Upper lobe of left lung (tissue), 6 donors: ENCODE data around the gene ZFHX3. TPM values are rescaled to one million over a fixed set of nuclear protein-coding genes. Genes with fewer than 3 reads are reported as not detected.

Experiments used
- ATAC-seq, 2 donors: fragments of 200-7000 bp; cut with Tn5 transposase; one replicate each; pipeline ENCODE4 v1.9.1; 2022; ENCODE audit warnings: mild to moderate bottlenecking in 2 of 2, moderate library complexity in 2 of 2; ENCODE audit not compliant: low FRiP score in 2 of 2
- DNase-seq, 2 donors: peaks; one replicate each; pipeline ENCODE4 v3.0.0-alpha.2; 2019 to 2020
- H3K27ac ChIP-seq, 4 donors: fragments of 200-600 bp; sonication (generic); one replicate each; pipeline ENCODE4 v1.5.1; 2016 to 2019
- H3K27me3 ChIP-seq, 4 donors: fragments of 200-600 bp; sonication (generic); one replicate each; pipeline ENCODE4 v1.5.1; 2017 to 2019
- H3K36me3 ChIP-seq, 4 donors: fragments of 200-600 bp; sonication (generic); one replicate each; pipeline ENCODE4 v1.5.1; 2016 to 2019
- H3K4me1 ChIP-seq, 4 donors: fragments of 200-600 bp; sonication (generic); one replicate each; pipeline ENCODE4 v1.5.1; 2018 to 2019
- H3K4me3 ChIP-seq, 4 donors: fragments of 200-600 bp; sonication (generic); one replicate each; pipeline ENCODE4 v1.5.1; 2017 to 2019; ENCODE audit warnings: mild to moderate bottlenecking in 2 of 4, moderate library complexity in 1 of 4
- H3K9me3 ChIP-seq, 4 donors: fragments of 200-600 bp; sonication (generic); one replicate each; pipeline ENCODE4 v1.5.1; 2018 to 2019
- CTCF ChIP-seq, 6 experiments: fragments of 450-650 bp in 4 of 6; fragments of 200-600 bp in 2 of 6; sonication (generic) in 2 of 6; IDR thresholded peaks; one replicate each; pipeline ENCODE4 v1.5.1; 2016 to 2019; ENCODE audit warnings: antibody characterized with exemption in 6 of 6
- EP300 ChIP-seq, 4 donors: sonication (generic); formaldehyde crosslinking; IDR thresholded peaks; one replicate each; pipeline ENCODE4 v1.5.1; 2017; ENCODE audit warnings: antibody characterized with exemption in 4 of 4, control low read depth in 2 of 4
- POLR2A ChIP-seq, 4 donors: fragments of 450-650 bp; IDR thresholded peaks; one replicate each; pipeline ENCODE4 v1.5.1; 2016 to 2017; ENCODE audit warnings: antibody characterized with exemption in 4 of 4, mild to moderate bottlenecking in 2 of 4
- POLR2AphosphoS5 ChIP-seq, 2 donors: sonication (generic); formaldehyde crosslinking; IDR thresholded peaks; one replicate each; pipeline ENCODE4 v1.5.1; 2017; ENCODE audit warnings: antibody characterized with exemption in 2 of 2
- WGBS, 2 donors: methylation state at CpG; one replicate each; pipeline ENCODE4 v1.1.5; 2017 to 2018; 5-methylcytosine and 5-hydroxymethylcytosine counted together
- total RNA-seq, 6 donors: library from RNA; depleted of rRNA in 4 of 6; stranded (reverse); fragments of >200 nt in 4 of 6; gene quantifications; one replicate each; pipeline versions ENCODE4 v1.1.0 to v1.2.1, GENCODE V29; 2016 to 2021
- donor health status: DM: no; HTN: no; CAD: no; lungs with moderate emphysema.
- donor health status: DM: no; HTN: yes; CAD: no; lungs with severe emphysema.

ZFHX3 gene
- total RNA-seq, 6 donors from 2014 or later = 22.4 to 40.3 (median 27.0) TPM

GRCh38 chr16:72959301-72959996, 88.5 kb downstream of the ZFHX3 start:
- TF ChIP-seq POLR2AphosphoS5 (IDR thresholded peaks at IDR 0.05) (no peak), POLR2A (IDR thresholded peaks at IDR 0.05) (no peak), CTCF (IDR thresholded peaks at IDR 0.05) (no peak), EP300 (IDR thresholded peaks at IDR 0.05) (no peak)
- Histone ChIP-seq H3K27me3 (no peaks in the 10 kb centered on the region), H3K27ac (no peak overlapping the region), H3K9me3 (no peaks in the 10 kb centered on the region), H3K36me3 (peaks cover 0 to 32% (median 16%) of the 10 kb centered on the region in 4 donors), H3K4me1 (no peaks in the 10 kb centered on the region), H3K4me3 (no peak overlapping the region)
- DNase-seq (peak in 1 of 2 donors; percentile 79), ATAC-seq (peak in 1 of 2 donors; percentile 6)
- 95 to 97% methylated on average over 35 to 36 of the region's 46 CpGs for whole genome bisulfite sequencing, 2 donors

- H3K4me3 ChIP-seq = no peak overlapping the region
- no peaks in the 10 kb centered on the region for H3K4me1 ChIP-seq
- ATAC-seq (no peak), DNase-seq (no peak)
- no peaks in the 10 kb centered on the region for H3K27me3 ChIP-seq
- no peak for TF ChIP-seq EP300 (IDR thresholded peaks at IDR 0.05)
- no peak for TF ChIP-seq CTCF (IDR thresholded peaks at IDR 0.05)
- TF ChIP-seq POLR2A (IDR thresholded peaks at IDR 0.05) = no peak
- no peak for TF ChIP-seq POLR2AphosphoS5 (IDR thresholded peaks at IDR 0.05)
- H3K27ac ChIP-seq = no peak overlapping the region
- WGBS, 2 donors = 94 to 96% methylated on average over 18 of the region's 18 CpGs
- peaks cover 0 to 32% (median 16%) of the 10 kb centered on the region in 4 donors for H3K36me3 ChIP-seq
- no peaks in the 10 kb centered on the region for H3K9me3 ChIP-seq
Observed at GRCh38 chr16:72958522-72959076, 89.3 kb downstream of the ZFHX3 start.

DNA sequence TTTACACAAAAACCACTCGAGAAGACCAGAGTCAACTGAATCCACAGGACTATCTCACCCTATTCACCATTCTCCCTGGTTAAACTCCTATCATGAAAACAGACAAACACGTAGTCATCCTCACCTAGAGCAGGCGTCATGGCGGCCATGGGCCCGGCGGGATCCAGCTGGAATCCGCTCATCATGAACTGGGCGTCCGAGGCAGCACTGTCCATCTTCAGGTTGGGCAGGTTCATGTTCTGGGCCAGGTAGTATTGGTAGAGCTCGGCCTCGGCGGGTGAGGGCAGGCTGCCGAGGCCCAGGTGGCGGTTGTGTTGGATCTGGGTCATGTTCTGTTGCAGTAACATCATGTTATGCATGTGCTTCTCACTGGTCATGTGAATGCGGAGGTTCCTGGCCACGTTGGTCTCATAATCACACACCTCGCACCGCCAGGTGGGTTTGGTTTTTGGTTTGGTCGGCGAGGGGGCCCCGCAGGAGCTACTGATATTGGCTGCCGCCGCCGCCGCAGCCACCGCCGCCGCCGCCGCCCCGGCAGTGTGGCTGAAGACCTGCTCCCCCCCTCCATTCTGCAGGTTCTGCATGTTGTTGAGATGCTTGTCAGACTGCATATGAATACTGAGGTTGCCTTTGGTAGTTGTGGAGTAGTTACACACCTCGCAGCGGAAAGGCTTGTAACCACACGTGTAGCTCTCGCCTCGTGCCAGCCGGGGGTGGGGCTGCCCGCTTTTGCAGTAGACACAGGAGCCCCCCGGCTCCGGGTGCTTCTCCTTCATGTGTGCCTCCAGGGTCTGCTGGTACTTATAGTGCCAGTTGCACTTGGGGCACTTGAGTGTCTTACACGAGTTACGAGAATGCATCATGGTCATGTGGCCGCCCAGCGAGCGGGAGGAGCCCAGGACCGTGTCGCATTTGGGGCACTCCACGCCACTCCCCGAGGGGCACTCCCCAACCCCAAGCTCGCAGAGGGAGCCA, 90.3 kb downstream of the ZFHX3 start:
- WGBS, 2 donors = 94 to 95% methylated on average over 34 to 47 of the region's 50 CpGs

More for the DNA sequence above, 90.3 kb downstream of the ZFHX3 start:
- Histone ChIP-seq H3K9me3 (no peaks in the 10 kb centered on the region), H3K4me3 (no peak overlapping the region), H3K27me3 (no peaks in the 10 kb centered on the region), H3K27ac (no peak overlapping the region), H3K4me1 (peaks cover 0 to 5% (median 2%) of the 10 kb centered on the region in 4 donors), H3K36me3 (peaks cover 0 to 32% (median 16%) of the 10 kb centered on the region in 4 donors)
- no peak for ATAC-seq
- DNase-seq = peak in 1 of 2 donors; percentile 66
- TF ChIP-seq POLR2AphosphoS5 (IDR thresholded peaks at IDR 0.05) (no peak), POLR2A (IDR thresholded peaks at IDR 0.05) (no peak), EP300 (IDR thresholded peaks at IDR 0.05) (no peak), CTCF (IDR thresholded peaks at IDR 0.05) (no peak)
